Panc1 (cell line): ENCODE measurements around the gene TWNK.

Source experiments
- CTCF ChIP-seq: fragments of 450-650 bp; IDR thresholded peaks from 2 replicates; pipeline ENCODE4 v1.5.1; 2017; ENCODE audit warnings: mild to moderate bottlenecking
- POLR2AphosphoS5 ChIP-seq: IDR thresholded peaks from 2 replicates; pipeline ENCODE4 v1.6.1; 2012; ENCODE audit warnings: mild to moderate bottlenecking, low read depth, low read length, moderate library complexity
- REST ChIP-seq, 2 experiments: IDR thresholded peaks; 2 replicates each; pipeline ENCODE4 v1.6.1; 2011 to 2012; ENCODE audit warnings: low read depth in 2 of 2, control low read depth in 1 of 2, low read length in 1 of 2, mild to moderate bottlenecking in 1 of 2, moderate library complexity in 1 of 2; ENCODE audit not compliant: insufficient read depth in 1 of 2
- SIN3A ChIP-seq: IDR thresholded peaks from 2 replicates; pipeline ENCODE4 v1.6.1; 2012; ENCODE audit warnings: low read depth, mild to moderate bottlenecking, low read length, moderate library complexity, borderline replicate concordance; ENCODE audit not compliant: insufficient read depth

GRCh38 chr10:101029520-101030295 lies 42.4 kb downstream of the TWNK start:
- no peak for TF ChIP-seq CTCF
- TF ChIP-seq SIN3A: no peak
- TF ChIP-seq POLR2AphosphoS5: no peak
- no peak for TF ChIP-seq REST (IDR thresholded peaks at IDR 0.05; ENCODE audit: insufficient read depth in 1 of 2, low read depth in 2 of 2, low read length in 1 of 2)
